ENCODE results near the gene CNTN5. TPM values are rescaled to one million over a fixed set of nuclear protein-coding genes. Genes with fewer than 3 reads are reported as not detected.

The CNTN5 gene
- total RNA-seq, 1 experiment from 2014 or later: not detected

GRCh38 chr11:99208813-99209212 lies 188.1 kb downstream of the CNTN5 start:
- no peak overlapping the region for H3K4me3 Mint-ChIP-seq (ENCODE audit: unreplicated experiment)
- ChIA-PET CTCF (no interaction called here), POLR2A (no interaction called here)
- no peak for DNase-seq (ENCODE audit: unreplicated experiment)
- no peaks in the 10 kb centered on the region for H3K36me3 Mint-ChIP-seq (ENCODE audit: insufficient read depth, unreplicated experiment)
- no TSS peak for BruUV-seq (replicated peaks)
- intact Hi-C loops (cut with micrococcal nuclease): no loop called here
- no peaks in the 10 kb centered on the region for H3K9me3 Mint-ChIP-seq (ENCODE audit: unreplicated experiment)
- no peak overlapping the region for H3K27ac Mint-ChIP-seq (ENCODE audit: low read depth, unreplicated experiment)
- peaks cover 52% of the 10 kb centered on the region for H3K27me3 Mint-ChIP-seq (ENCODE audit: insufficient read depth, unreplicated experiment)
- H3K4me1 Mint-ChIP-seq (ENCODE audit: insufficient read depth, unreplicated experiment): no peaks in the 10 kb centered on the region
- TF ChIP-seq, protein P1, sequence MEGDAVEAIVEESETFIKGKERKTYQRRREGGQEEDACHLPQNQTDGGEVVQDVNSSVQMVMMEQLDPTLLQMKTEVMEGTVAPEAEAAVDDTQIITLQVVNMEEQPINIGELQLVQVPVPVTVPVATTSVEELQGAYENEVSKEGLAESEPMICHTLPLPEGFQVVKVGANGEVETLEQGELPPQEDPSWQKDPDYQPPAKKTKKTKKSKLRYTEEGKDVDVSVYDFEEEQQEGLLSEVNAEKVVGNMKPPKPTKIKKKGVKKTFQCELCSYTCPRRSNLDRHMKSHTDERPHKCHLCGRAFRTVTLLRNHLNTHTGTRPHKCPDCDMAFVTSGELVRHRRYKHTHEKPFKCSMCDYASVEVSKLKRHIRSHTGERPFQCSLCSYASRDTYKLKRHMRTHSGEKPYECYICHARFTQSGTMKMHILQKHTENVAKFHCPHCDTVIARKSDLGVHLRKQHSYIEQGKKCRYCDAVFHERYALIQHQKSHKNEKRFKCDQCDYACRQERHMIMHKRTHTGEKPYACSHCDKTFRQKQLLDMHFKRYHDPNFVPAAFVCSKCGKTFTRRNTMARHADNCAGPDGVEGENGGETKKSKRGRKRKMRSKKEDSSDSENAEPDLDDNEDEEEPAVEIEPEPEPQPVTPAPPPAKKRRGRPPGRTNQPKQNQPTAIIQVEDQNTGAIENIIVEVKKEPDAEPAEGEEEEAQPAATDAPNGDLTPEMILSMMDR (IDR thresholded peaks at IDR 0.05; ENCODE audit: unreplicated experiment): no peak

DNA sequence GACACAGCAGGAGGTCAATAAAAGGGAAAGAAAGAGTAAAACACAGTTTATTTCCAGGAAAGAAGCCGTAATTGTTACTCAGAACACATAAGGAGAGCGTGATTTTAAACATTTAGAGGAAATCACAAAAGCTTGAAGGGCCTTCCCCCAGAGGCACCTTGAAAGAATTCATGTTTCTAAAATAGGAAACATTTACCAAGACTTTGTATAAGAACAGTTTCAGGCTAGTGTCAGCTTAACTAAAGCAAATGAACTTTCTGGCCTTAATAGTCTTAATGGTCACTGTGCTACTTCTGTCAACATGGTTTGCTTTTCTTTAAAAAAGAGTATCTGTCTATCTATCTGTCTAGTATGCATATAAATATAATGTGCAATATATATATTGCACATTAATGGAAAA lies 208.8 kb downstream of the CNTN5 start:
- ChIA-PET CTCF (interaction anchor here (0.6 kb wide), 2 partner anchors 55 to 486 kb away, joined by 3 read pairs; no protein-coding TSS in a partner anchor), POLR2A (no interaction called here)
- Mint-ChIP-seq H3K4me1 (ENCODE audit: insufficient read depth, unreplicated experiment) (no peaks in the 10 kb centered on the region), H3K4me3 (ENCODE audit: unreplicated experiment) (no peak overlapping the region), H3K27me3 (ENCODE audit: insufficient read depth, unreplicated experiment) (peaks cover 58% of the 10 kb centered on the region), H3K9me3 (ENCODE audit: unreplicated experiment) (peaks cover 8% of the 10 kb centered on the region), H3K36me3 (ENCODE audit: insufficient read depth, unreplicated experiment) (no peaks in the 10 kb centered on the region), H3K27ac (ENCODE audit: low read depth, unreplicated experiment) (no peak overlapping the region)
- TF ChIP-seq, protein P1 (IDR thresholded peaks at IDR 0.05; ENCODE audit: unreplicated experiment): no peak
- intact Hi-C loops (cut with micrococcal nuclease): loop anchor here (1.0 kb wide), 1 partner anchor 47 kb away; no protein-coding TSS in a partner anchor
- no TSS peak for BruUV-seq (replicated peaks)
- no peak for DNase-seq (ENCODE audit: unreplicated experiment)

GRCh38 chr11:99234534-99234933 lies 213.8 kb downstream of the CNTN5 start:
- no peak for DNase-seq (ENCODE audit: unreplicated experiment)
- H3K27ac Mint-ChIP-seq (ENCODE audit: low read depth, unreplicated experiment): no peak overlapping the region
- H3K4me1 Mint-ChIP-seq (ENCODE audit: insufficient read depth, unreplicated experiment): no peaks in the 10 kb centered on the region
- no TSS peak for BruUV-seq (replicated peaks)
- no peak overlapping the region for H3K4me3 Mint-ChIP-seq (ENCODE audit: unreplicated experiment)
- no peaks in the 10 kb centered on the region for H3K36me3 Mint-ChIP-seq (ENCODE audit: insufficient read depth, unreplicated experiment)
- peaks cover 25% of the 10 kb centered on the region for H3K27me3 Mint-ChIP-seq (ENCODE audit: insufficient read depth, unreplicated experiment)
- CTCF ChIA-PET: no interaction called here
- intact Hi-C loops (cut with micrococcal nuclease): no loop called here
- TF ChIP-seq, protein P1 (IDR thresholded peaks at IDR 0.05; ENCODE audit: unreplicated experiment): no peak
- POLR2A ChIA-PET: no interaction called here
- H3K9me3 Mint-ChIP-seq (ENCODE audit: unreplicated experiment): peaks cover 8% of the 10 kb centered on the region

DNA sequence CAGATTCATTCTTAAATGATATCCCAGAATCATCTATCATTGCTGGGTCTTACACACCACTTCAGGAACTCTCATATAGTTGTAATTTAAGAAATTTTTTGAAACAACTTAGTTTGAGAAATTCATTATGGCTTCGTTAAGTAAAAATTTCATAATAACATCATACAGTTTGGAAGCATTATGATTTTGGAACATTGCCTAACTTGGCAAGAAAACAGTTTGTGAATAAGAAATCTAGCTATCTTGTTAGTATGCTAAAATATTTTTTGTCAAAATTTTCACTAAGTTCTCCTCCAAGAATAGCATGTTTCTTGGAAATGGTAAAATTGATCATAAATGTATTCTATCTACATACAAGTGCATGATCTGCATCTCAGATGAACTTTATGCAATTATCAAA lies 217.7 kb downstream of the CNTN5 start:
- no peaks in the 10 kb centered on the region for H3K4me1 Mint-ChIP-seq (ENCODE audit: insufficient read depth, unreplicated experiment)
- intact Hi-C loops (cut with micrococcal nuclease): no loop called here
- ChIA-PET CTCF (no interaction called here), POLR2A (no interaction called here)
- H3K4me3 Mint-ChIP-seq (ENCODE audit: unreplicated experiment): no peak overlapping the region
- TF ChIP-seq, protein P1 (IDR thresholded peaks at IDR 0.05; ENCODE audit: unreplicated experiment): no peak
- no TSS peak for BruUV-seq (replicated peaks)
- peaks cover 41% of the 10 kb centered on the region for H3K27me3 Mint-ChIP-seq (ENCODE audit: insufficient read depth, unreplicated experiment)
- H3K27ac Mint-ChIP-seq (ENCODE audit: low read depth, unreplicated experiment): no peak overlapping the region
- no peaks in the 10 kb centered on the region for H3K9me3 Mint-ChIP-seq (ENCODE audit: unreplicated experiment)
- no peak for DNase-seq (ENCODE audit: unreplicated experiment)
- no peaks in the 10 kb centered on the region for H3K36me3 Mint-ChIP-seq (ENCODE audit: insufficient read depth, unreplicated experiment)

Data from MCF 10A (cell line).